ENCODE measurements around the gene TNK2.

GRCh38 chr3:195883160-195883559 is 25.2 kb downstream of the TNK2 start:
- TF ChIP-seq CTCF (IDR thresholded peaks at IDR 0.05): no peak
- TF ChIP-seq POLR2A (IDR thresholded peaks at IDR 0.05): no peak
